ENCODE results near the gene STRN. TPM values are rescaled to one million over a fixed set of nuclear protein-coding genes. Genes with fewer than 3 reads are reported as not detected.

The STRN gene
- total and polyA plus RNA-seq, 11 donors, result 9.2 to 101 (median 62.7) TPM

- Histone ChIP-seq H3K36me3 (peaks cover 0 to 10% (median 0%) of the 10 kb centered on the region in 9 donors), H3K4me1 (peaks cover 0 to 41% (median 32%) of the 10 kb centered on the region in 12 donors), H3K27ac (peak overlapping the region; percentile 49 to 100 (median 92)), H3K4me3 (peak overlapping the region; percentile 58 to 100 (median 86)), H3K9me3 (no peaks in the 10 kb centered on the region), H3K27me3 (no peaks in the 10 kb centered on the region)
- 12 to 27% (median 19%) methylated on average over 15 of the region's 15 CpGs for WGBS, 4 donors
- TF ChIP-seq POLR2A (IDR thresholded peaks at IDR 0.05) (no peak), CTCF (IDR thresholded peaks at IDR 0.05) (no peak)
- intact Hi-C loops (cut with DNase I), result loop anchor here in 3 of 10 donors (2.0 to 5.0 kb wide), 2 partner anchors 53 to 55 kb away; no protein-coding TSS in a partner anchor
- ATAC-seq, result no peak
- DNase-seq, result no peak
Measured at GRCh38 chr2:36967236-36967876, 1.0 kb upstream of the STRN start.

- H3K27me3 ChIP-seq, result no peaks in the 10 kb centered on the region
- 1 to 3% (median 1%) methylated on average over 30 to 42 of the region's 42 CpGs for WGBS, 4 donors
- H3K9me3 ChIP-seq, result no peaks in the 10 kb centered on the region
- peak in 4 of 5 donors; percentile 34 to 67 (median 56) for DNase-seq
- H3K36me3 ChIP-seq, result peaks cover 0 to 10% (median 0%) of the 10 kb centered on the region in 9 donors
- peaks cover 0 to 54% (median 39%) of the 10 kb centered on the region in 12 donors for H3K4me1 ChIP-seq
- peak overlapping the region; percentile 84 to 100 (median 94) for H3K27ac ChIP-seq
- H3K4me3 ChIP-seq, result peak overlapping the region; percentile 75 to 100 (median 92)
- TF ChIP-seq POLR2A (IDR thresholded peaks at IDR 0.05) (no peak), CTCF (IDR thresholded peaks at IDR 0.05) (no peak)
- intact Hi-C loops (cut with DNase I), result loop anchor here in 3 of 10 donors (2.0 to 5.0 kb wide), 2 partner anchors 55 to 56 kb away; no protein-coding TSS in a partner anchor
- peak; percentile 1 to 59 (median 32) for ATAC-seq
Measured at GRCh38 chr2:36965751-36966369, 476 bp downstream of the STRN start.

GRCh38 chr2:36965206-36965605 is 1.1 kb downstream of the STRN start:
- Histone ChIP-seq H3K4me1 (peaks cover 0 to 60% (median 42%) of the 10 kb centered on the region in 12 donors), H3K9me3 (no peaks in the 10 kb centered on the region), H3K27ac (peak overlapping the region in 11 of 12 donors; percentile 89 to 100 (median 95)), H3K36me3 (peaks cover 0 to 10% (median 0%) of the 10 kb centered on the region in 9 donors), H3K27me3 (no peaks in the 10 kb centered on the region), H3K4me3 (peak overlapping the region; percentile 75 to 100 (median 92))
- intact Hi-C loops (cut with DNase I), result loop anchor here in 2 of 10 donors (5.0 kb wide), 1 partner anchor 57 kb away; no protein-coding TSS in a partner anchor
- WGBS, 4 donors, result 21 to 26% (median 23%) methylated on average over 2 of the region's 2 CpGs
- no peak for ATAC-seq
- no peak for DNase-seq
- TF ChIP-seq POLR2A (IDR thresholded peaks at IDR 0.05), result no peak
- TF ChIP-seq CTCF (IDR thresholded peaks at IDR 0.05), result no peak

- peak overlapping the region; percentile 14 to 100 (median 94) for H3K27ac ChIP-seq
- H3K9me3 ChIP-seq, result no peaks in the 10 kb centered on the region
- WGBS, 4 donors, result 51 to 54% (median 53%) methylated on average over 5 of the region's 5 CpGs
- TF ChIP-seq CTCF (IDR thresholded peaks at IDR 0.05), result no peak
- no peak for TF ChIP-seq POLR2A (IDR thresholded peaks at IDR 0.05)
- intact Hi-C loops (cut with DNase I), result loop anchor here in 2 of 10 donors (5.0 kb wide), 1 partner anchor 58 kb away; no protein-coding TSS in a partner anchor
- DNase-seq (no peak), ATAC-seq (peak in 1 of 4 donors; percentile 15)
- H3K36me3 ChIP-seq, result peaks cover 0 to 10% (median 0%) of the 10 kb centered on the region in 9 donors
- H3K4me1 ChIP-seq, result peaks cover 0 to 66% (median 45%) of the 10 kb centered on the region in 12 donors
- H3K27me3 ChIP-seq, result no peaks in the 10 kb centered on the region
- peak overlapping the region in 10 of 12 donors; percentile 75 to 100 (median 94) for H3K4me3 ChIP-seq
Measured at GRCh38 chr2:36964496-36965058, 1.8 kb downstream of the STRN start.
